HG03175 (cell line): ENCODE data around the gene CDC25A.

ENCODE experiments used
- ATAC-seq: cut with Tn5 transposase; IDR thresholded peaks from one replicate; pipeline ENCODE4 v1.9.1; 2021; ENCODE audit warnings: mild to moderate bottlenecking, moderate library complexity; ENCODE audit not compliant: unreplicated experiment

The CDC25A gene

DNA sequence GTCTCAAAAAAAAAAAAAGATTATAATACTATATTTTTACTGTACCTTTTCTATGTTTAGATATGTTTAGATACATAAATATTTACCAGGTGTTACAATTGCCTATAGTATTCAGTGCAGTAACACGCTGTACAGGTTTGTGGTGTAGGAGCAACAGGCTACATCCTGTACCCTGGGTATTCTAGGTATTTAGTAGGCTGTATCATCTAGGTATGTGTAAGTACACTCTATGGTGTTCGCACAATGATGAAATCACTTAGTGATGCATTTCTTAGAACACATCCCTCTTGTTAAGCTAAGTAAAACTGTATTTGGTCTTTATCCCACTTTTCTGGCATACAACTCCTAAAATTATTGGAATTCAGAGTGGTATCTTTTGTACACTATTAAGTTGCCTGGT lies 77.8 kb downstream of the CDC25A start:
- ATAC-seq = no peak

DNA sequence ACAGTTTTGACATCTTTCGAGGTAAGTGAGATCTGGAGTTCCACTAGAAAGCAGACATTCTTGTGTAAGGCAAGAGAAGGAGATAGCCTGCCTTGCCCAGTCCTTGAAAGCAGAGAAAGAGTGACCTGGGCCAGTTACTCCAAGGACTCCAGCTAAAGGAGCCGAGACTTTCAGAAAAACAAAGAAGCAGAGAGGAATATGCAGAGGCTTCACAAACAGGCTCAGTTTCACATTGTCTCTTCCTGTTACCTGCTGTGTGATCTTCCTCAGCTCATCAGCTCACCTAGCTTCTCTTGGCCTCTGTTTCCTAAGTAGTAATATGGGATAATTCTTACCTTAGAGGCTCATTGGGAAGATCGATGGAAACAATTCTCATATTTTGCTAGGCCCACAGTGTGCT lies 81.0 kb downstream of the CDC25A start:
- ATAC-seq = no peak
